ENCODE results near the gene RACGAP1.

DNA sequence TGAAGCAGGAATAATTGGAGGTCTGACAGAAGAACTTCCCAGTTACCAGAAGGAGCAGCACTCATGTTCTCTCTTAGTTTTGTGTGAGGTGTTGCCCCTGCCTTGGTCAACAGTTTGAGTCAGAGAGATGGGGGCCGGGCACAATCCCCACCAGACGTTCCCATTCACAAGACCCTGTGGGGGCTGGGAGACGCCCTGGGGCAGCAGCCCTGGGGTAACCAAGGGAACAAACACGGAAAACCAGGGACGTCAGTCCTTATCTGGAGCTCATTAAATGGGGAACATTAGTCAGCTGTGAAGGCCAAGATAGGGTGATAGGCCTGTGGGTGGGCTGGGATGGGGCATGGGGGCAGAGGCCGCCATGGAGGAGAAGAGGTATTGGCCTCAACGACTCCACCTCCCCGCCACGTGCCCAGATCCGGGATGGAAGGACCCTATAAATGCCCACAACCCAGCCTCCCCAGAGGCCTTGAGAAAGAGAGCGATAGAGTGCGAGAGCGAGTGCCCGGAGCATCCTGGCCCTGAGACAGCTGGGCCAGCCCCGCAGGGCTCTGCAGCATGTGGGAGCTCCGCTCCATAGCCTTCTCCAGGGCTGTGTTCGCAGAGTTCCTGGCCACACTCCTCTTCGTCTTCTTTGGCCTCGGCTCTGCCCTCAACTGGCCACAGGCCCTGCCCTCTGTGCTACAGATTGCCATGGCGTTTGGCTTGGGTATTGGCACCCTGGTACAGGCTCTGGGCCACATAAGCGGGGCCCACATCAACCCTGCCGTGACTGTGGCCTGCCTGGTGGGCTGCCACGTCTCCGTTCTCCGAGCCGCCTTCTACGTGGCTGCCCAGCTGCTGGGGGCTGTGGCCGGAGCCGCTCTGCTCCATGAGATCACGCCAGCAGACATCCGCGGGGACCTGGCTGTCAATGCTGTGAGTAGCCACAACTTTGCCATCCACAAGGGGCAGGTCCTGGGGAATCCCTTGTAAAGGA is 74.7 kb downstream of the RACGAP1 start, which contains the start of gene AQP2:
- no peak for TF ChIP-seq CTCF (IDR thresholded peaks at IDR 0.05)
- no peak for TF ChIP-seq POLR2AphosphoS5 (IDR thresholded peaks at IDR 0.05)
